Left lung (tissue), 8 donors: ENCODE data around the gene BLOC1S3. TPM values are rescaled to one million over a fixed set of nuclear protein-coding genes. Genes with fewer than 3 reads are reported as not detected.

Source experiments
- polyA plus RNA-seq, 6 donors: library from polyadenylated mRNA; unstranded; fragments of 120-200 nt; gene quantifications; one replicate each; pipeline ENCODE4 v1.2.1, GENCODE V29; 2013; ENCODE audit not compliant: insufficient read length in 6 of 6
- total RNA-seq, 2 donors: library from RNA; stranded (reverse); fragmentation: NEBNext Ultra II Directional; extraction: Animal tissue kit (Norgen Biotek cat#: 25700); gene quantifications; one replicate each; pipeline ENCODE4 v1.2.1, GENCODE V29; 2021
- donor health status: DM: no; HTN: yes; CAD: no.
- donor health status: DM: no; HTN: no; CAD: no.

Gene BLOC1S3
- total and polyA plus RNA-seq, 8 donors: 7.8 to 15.8 (median 9.8) TPM

Other genes starting within 250 kb of the BLOC1S3 start
- not detected for gene APOC4, start 236.5 kb upstream of the BLOC1S3 start, total RNA-seq
- not detected for gene APOC4, start 236.5 kb upstream of the BLOC1S3 start, polyA plus RNA-seq
- 10 to 100 TPM; 20.2 to 27.6 TPM for gene APOC2, start 232.7 kb upstream of the BLOC1S3 start, total RNA-seq
- 1 to 10 TPM in 1 of 6 donors, under 1 TPM in 3, not detected in 2; 0.24 to 1.2 (median 0.41) TPM for gene APOC2, start 232.7 kb upstream of the BLOC1S3 start, polyA plus RNA-seq
- gene CLPTM1, start 223.4 kb upstream of the BLOC1S3 start, total RNA-seq: 100 to 1,000 TPM; 113 to 118 TPM
- gene CLPTM1, start 223.4 kb upstream of the BLOC1S3 start, polyA plus RNA-seq: 10 to 100 TPM; 67.1 to 84.0 (median 69.7) TPM
- gene RELB, start 177.3 kb upstream of the BLOC1S3 start, total RNA-seq: 10 to 100 TPM; 13.2 to 18.7 TPM
- 1 to 10 TPM; 3.7 to 6.0 (median 5.2) TPM for gene RELB, start 177.3 kb upstream of the BLOC1S3 start, polyA plus RNA-seq
- 10 to 100 TPM; 62.9 to 77.5 TPM for gene CLASRP, start 139.7 kb upstream of the BLOC1S3 start, total RNA-seq
- gene CLASRP, start 139.7 kb upstream of the BLOC1S3 start, polyA plus RNA-seq: 10 to 100 TPM; 74.7 to 95.3 (median 85.9) TPM
- 1 to 10 TPM; 1.4 to 2.0 TPM for gene ZNF296, start 102.3 kb upstream of the BLOC1S3 start, total RNA-seq
- 1 to 10 TPM in 2 of 6 donors, under 1 TPM in 4; 0.43 to 1.4 (median 0.85) TPM for gene ZNF296, start 102.3 kb upstream of the BLOC1S3 start, polyA plus RNA-seq
- gene GEMIN7, start 99.5 kb upstream of the BLOC1S3 start, total RNA-seq: 10 to 100 TPM; 20.9 to 24.0 TPM
- gene GEMIN7, start 99.5 kb upstream of the BLOC1S3 start, polyA plus RNA-seq: 10 to 100 TPM; 18.9 to 25.4 (median 21.5) TPM
- 10 to 100 TPM; 26.8 to 29.8 TPM for gene PPP1R37, start 85.6 kb upstream of the BLOC1S3 start, total RNA-seq
- gene PPP1R37, start 85.6 kb upstream of the BLOC1S3 start, polyA plus RNA-seq: 10 to 100 TPM; 17.3 to 27.4 (median 22.4) TPM
- not detected for gene NKPD1, start 17.8 kb upstream of the BLOC1S3 start, total RNA-seq
- under 1 TPM; 0.08 to 0.24 (median 0.17) TPM for gene NKPD1, start 17.8 kb upstream of the BLOC1S3 start, polyA plus RNA-seq
- gene TRAPPC6A, start 547 bp upstream of the BLOC1S3 start, total RNA-seq: 10 to 100 TPM; 13.0 to 13.6 TPM
- gene TRAPPC6A, start 547 bp upstream of the BLOC1S3 start, polyA plus RNA-seq: 10 to 100 TPM; 19.1 to 28.9 (median 24.1) TPM
- gene EXOC3L2, start 66.6 kb downstream of the BLOC1S3 start, total RNA-seq: 1 to 10 TPM; 3.2 to 3.3 TPM
- gene EXOC3L2, start 66.6 kb downstream of the BLOC1S3 start, polyA plus RNA-seq: 1 to 10 TPM in 3 of 6 donors, under 1 TPM in 3; 0.85 to 2.4 (median 1.1) TPM
- gene MARK4, start 72.5 kb downstream of the BLOC1S3 start, total RNA-seq: 10 to 100 TPM; 24.6 to 33.7 TPM
- 10 to 100 TPM; 35.6 to 46.4 (median 38.9) TPM for gene MARK4, start 72.5 kb downstream of the BLOC1S3 start, polyA plus RNA-seq
- 1 to 10 TPM; 1.2 to 1.7 TPM for gene CKM, start 144.1 kb downstream of the BLOC1S3 start, total RNA-seq
- gene CKM, start 144.1 kb downstream of the BLOC1S3 start, polyA plus RNA-seq: under 1 TPM; 0.20 to 0.46 (median 0.29) TPM
- gene KLC3, start 162.0 kb downstream of the BLOC1S3 start, total RNA-seq: 1 to 10 TPM in 1 of 2 donors, under 1 TPM in 1; 0.73 to 1.9 TPM
- 1 to 10 TPM in 1 of 6 donors, under 1 TPM in 5; 0.52 to 1.3 (median 0.66) TPM for gene KLC3, start 162.0 kb downstream of the BLOC1S3 start, polyA plus RNA-seq
- gene ERCC2, start 191.8 kb downstream of the BLOC1S3 start, total RNA-seq: 10 to 100 TPM; 21.2 to 23.5 TPM
- 10 to 100 TPM; 29.5 to 36.7 (median 32.9) TPM for gene ERCC2, start 191.8 kb downstream of the BLOC1S3 start, polyA plus RNA-seq
- gene PPP1R13L, start 226.3 kb downstream of the BLOC1S3 start, total RNA-seq: 10 to 100 TPM; 30.0 to 51.4 TPM
- 10 to 100 TPM; 12.9 to 18.4 (median 15.9) TPM for gene PPP1R13L, start 226.3 kb downstream of the BLOC1S3 start, polyA plus RNA-seq
- gene POLR1G, start 227.9 kb downstream of the BLOC1S3 start, total RNA-seq: 1 to 10 TPM; 4.8 to 6.0 TPM
- 1 to 10 TPM; 2.8 to 5.2 (median 4.0) TPM for gene POLR1G, start 227.9 kb downstream of the BLOC1S3 start, polyA plus RNA-seq
- 10 to 100 TPM; 56.1 to 57.8 TPM for gene ERCC1, start 245.1 kb downstream of the BLOC1S3 start, total RNA-seq
- gene ERCC1, start 245.1 kb downstream of the BLOC1S3 start, polyA plus RNA-seq: 100 to 1,000 TPM in 1 of 6 donors, 10 to 100 TPM in 5; 73.5 to 108 (median 91.4) TPM